Aorta (tissue), 5 donors: ENCODE results near the gene POLR2H. TPM values are rescaled to one million over a fixed set of nuclear protein-coding genes. Genes with fewer than 3 reads are reported as not detected.

Experiments used
- ATAC-seq: fragments of 200-7000 bp; cut with Tn5 transposase; one replicate; pipeline ENCODE4 v1.9.1; 2022; ENCODE audit warnings: moderate library complexity; ENCODE audit not compliant: low FRiP score
- DNase-seq, 2 donors: peaks; one replicate each; pipeline ENCODE4 v3.0.0-alpha.2; 2020
- H3K27ac ChIP-seq, 2 donors: one replicate each; pipeline ENCODE4 v1.5.1; 2013; ENCODE audit warnings: low read length in 2 of 2, mild to moderate bottlenecking in 2 of 2, moderate library complexity in 2 of 2, control low read depth in 1 of 2, inconsistent platforms in 1 of 2, low read depth in 1 of 2
- H3K27me3 ChIP-seq, 2 donors: one replicate each; pipeline ENCODE4 v1.6.1; 2013; ENCODE audit warnings: control low read depth in 1 of 2, low read length in 1 of 2, mild to moderate bottlenecking in 1 of 2, moderate library complexity in 1 of 2; ENCODE audit not compliant: insufficient read depth in 2 of 2, control insufficient read depth in 1 of 2
- H3K36me3 ChIP-seq, 2 donors: one replicate each; pipeline ENCODE4 v1.6.1; 2013; ENCODE audit warnings: control low read depth in 1 of 2, low read length in 1 of 2, mild to moderate bottlenecking in 1 of 2; ENCODE audit not compliant: insufficient read depth in 2 of 2, control insufficient read depth in 1 of 2
- H3K4me1 ChIP-seq, 2 donors: one replicate each; pipeline ENCODE4 v1.6.1; 2013; ENCODE audit warnings: low read length in 2 of 2, control low read depth in 1 of 2, mild to moderate bottlenecking in 1 of 2, moderate library complexity in 1 of 2; ENCODE audit not compliant: insufficient read depth in 2 of 2, control insufficient read depth in 1 of 2
- H3K4me3 ChIP-seq, 2 donors: one replicate each; pipeline ENCODE4 v1.5.1; 2013; ENCODE audit warnings: low read length in 2 of 2, control low read depth in 1 of 2, mild to moderate bottlenecking in 1 of 2
- H3K9me3 ChIP-seq: one replicate; pipeline ENCODE4 v1.6.1; 2013; ENCODE audit warnings: mild to moderate bottlenecking, low read length; ENCODE audit not compliant: control insufficient read depth
- WGBS, 2 donors: extraction: QIAGEN DNeasy Blood & Tissue Kit; methylation state at CpG; one replicate each; pipeline ENCODE4 v1.1.7; 2013; 5-methylcytosine and 5-hydroxymethylcytosine counted together
- intact Hi-C, 2 donors: fragments of 100-400 bp; cut with DNase I; formaldehyde crosslinking; loops; one replicate each; pipeline versions ENCODE4 v1.14.2 to v1.15.0; 2022
- long read RNA-seq, 2 donors: library from polyadenylated mRNA; unstranded; transcript quantifications; one replicate each; pipeline ENCODE4 v2.0.0, GENCODE V29; 2020 to 2021
- polyA plus RNA-seq, 2 donors: library from polyadenylated mRNA; stranded (reverse); fragments of 200-250 nt; gene quantifications; one replicate each; pipeline ENCODE4 v1.2.3, GENCODE V29; 2013
- total RNA-seq, 2 donors: library from RNA; stranded (reverse); fragmentation: NEBNext Ultra II Directional; extraction: Animal tissue kit (Norgen Biotek cat#: 25700); gene quantifications; one replicate each; pipeline ENCODE4 v1.2.1, GENCODE V29; 2021
- donor health status: healthy with polysubstance abuse.
- donor health status: Bipolar disorder and iron deficiency.
- donor health status: DM: no; HTN: no; CAD: no.
- donor health status: DM: no; HTN: no; CAD: no.
- donor health status: DM: yes; HTN: yes; CAD: no.

The POLR2H gene
- total RNA-seq (10 to 100 TPM; 43.9 to 59.3 TPM), polyA plus RNA-seq (100 to 1,000 TPM in 1 of 2 donors, 10 to 100 TPM in 1; 55.3 to 151 TPM)
- long read RNA-seq, donor 1, partial matches to known transcripts, result 12 of 18 reads
- long read RNA-seq, donor 1, other reads (novel, unspliced or antisense), result 2 of 18 reads
- long read RNA-seq, donor 2, transcript POLR2H-208 (6 exons, 1,802 nt), result major isoform, 10 of 30 reads
- long read RNA-seq, donor 2, partial matches to known transcripts, result 13 of 30 reads
- long read RNA-seq, donor 2, other reads (novel, unspliced or antisense), result 7 of 30 reads

DNA sequence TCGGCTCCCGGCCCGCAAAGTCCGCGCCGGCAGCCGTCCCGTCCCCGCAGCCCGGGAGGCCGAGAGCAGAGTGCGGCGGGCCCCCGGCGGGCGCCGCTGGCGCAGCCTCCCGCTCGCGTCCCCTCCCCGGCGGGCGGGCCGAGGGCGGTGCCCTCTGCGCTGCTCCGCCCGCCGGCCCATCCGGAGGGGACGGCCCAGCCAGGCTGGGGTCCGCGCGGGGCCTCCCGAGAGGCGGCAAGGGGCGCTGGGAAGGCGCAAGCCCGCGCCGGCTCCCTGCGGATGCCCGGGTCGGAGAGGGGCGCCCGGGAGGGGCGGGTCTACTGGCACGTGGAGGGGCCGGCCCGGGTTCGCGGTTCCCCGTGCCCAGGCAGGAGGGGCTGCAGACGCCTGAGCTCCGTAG lies at the start of gene POLR2H, which contains the start of gene CLCN2:
POLR2H (plus strand) TSS at position 179 of the 400 bp plus-strand sequence. CDS start 1,783 bp downstream, outside the sequence.
CLCN2 (minus strand) TSS at position 74 of the 400 bp plus-strand sequence. CDS start 126 bp downstream, outside the sequence.
- H3K4me3 ChIP-seq, result peak within 1 kb of the TSS; percentile 78 to 85
- intact Hi-C loops, result loop anchor here in 1 of 2 donors (2.0 kb wide), 1 partner anchor 23 kb away; no protein-coding TSS in a partner anchor
- peak; percentile 68 to 88 for DNase-seq
- ATAC-seq, result peak; percentile 72
- no peaks in the 10 kb centered on the region for H3K36me3 ChIP-seq
- no peaks in the 10 kb centered on the region for H3K27me3 ChIP-seq
- H3K4me1 ChIP-seq, result no peaks in the 10 kb centered on the region
- no peaks in the 10 kb centered on the region for H3K9me3 ChIP-seq
- WGBS, 2 donors, result 0 to 2% methylated on average over 32 to 56 of the region's 56 CpGs
- peak within 1 kb of the TSS; percentile 91 to 96 for H3K27ac ChIP-seq

DNA sequence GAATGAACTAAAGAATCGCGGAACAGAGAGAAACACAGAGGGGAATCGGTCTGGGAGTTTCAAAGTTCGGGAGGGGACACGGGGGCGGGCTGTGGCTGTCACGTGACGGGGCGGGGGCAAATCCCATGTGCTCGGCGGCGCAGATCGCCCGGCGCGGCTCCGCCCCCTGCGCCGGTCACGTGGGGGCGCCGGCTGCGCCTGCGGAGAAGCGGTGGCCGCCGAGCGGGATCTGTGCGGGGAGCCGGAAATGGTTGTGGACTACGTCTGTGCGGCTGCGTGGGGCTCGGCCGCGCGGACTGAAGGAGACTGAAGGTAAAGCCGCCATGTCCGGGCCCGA lies 47.2 kb upstream of the POLR2H start, which contains the start of gene EIF4G1:
EIF4G1 (plus strand) TSS at position 244 of the 337 bp plus-strand sequence. CDS start 1,191 bp downstream, outside the sequence.
- Histone ChIP-seq H3K4me1 (peaks cover 0 to 6% of the 10 kb centered on the region in 2 donors), H3K27ac (peak within 1 kb of the TSS; percentile 51 to 96), H3K4me3 (peak within 1 kb of the TSS; percentile 87 to 95), H3K9me3 (no peaks in the 10 kb centered on the region), H3K36me3 (no peaks in the 10 kb centered on the region), H3K27me3 (no peaks in the 10 kb centered on the region)
- peak; percentile 94 for ATAC-seq
- intact Hi-C loops, result loop anchor here (1.0 to 2.0 kb wide), 2 partner anchors 23 to 48 kb away; partner anchors contain the start of gene FAM131A (in 1 of the 2)
- WGBS, 2 donors, result 0% methylated on average over 27 to 40 of the region's 40 CpGs
- DNase-seq, result peak; percentile 96 to 98

DNA sequence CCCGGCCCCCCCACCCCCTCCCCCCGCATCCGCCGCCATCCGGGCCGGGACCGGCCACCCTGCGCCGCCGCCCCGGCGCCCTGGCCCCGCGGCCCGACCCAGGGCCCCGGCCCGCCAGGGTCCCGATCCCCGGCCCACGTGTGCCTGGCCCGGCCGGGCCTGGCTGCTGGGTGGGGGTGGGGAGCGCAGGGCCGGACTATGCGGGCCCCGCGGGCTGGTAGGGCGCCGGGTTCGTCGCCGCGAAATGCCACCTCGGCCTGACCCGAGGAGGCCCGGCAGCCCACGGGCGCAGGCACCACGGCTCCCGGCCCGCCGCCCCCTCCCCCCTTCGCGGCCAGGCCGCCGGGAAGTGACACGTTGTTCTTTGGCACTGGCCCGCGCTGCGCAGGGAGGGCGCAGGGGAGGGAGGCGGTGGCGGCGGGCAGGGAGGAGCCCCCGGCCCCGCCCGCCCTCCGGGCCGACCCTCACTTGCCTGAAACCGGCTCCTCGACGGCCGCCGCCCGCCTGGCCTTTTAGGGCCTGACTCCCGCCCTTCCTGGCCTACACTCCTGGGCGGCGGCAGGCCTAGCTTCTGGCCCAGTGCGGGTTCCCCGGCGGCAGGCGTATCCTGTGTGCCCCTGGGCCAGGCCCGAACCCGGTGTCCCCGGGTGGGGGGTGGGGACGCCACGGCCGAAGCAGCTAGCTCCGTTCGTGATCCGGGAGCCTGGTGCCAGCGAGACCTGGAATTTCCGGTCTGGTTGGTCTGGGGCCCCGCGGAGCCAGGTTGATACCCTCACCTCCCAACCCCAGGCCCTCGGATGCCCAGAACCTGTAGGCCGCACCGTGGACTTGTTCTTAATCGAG lies 46.6 kb upstream of the POLR2H start:
- Histone ChIP-seq H3K4me1 (peaks cover 0 to 6% of the 10 kb centered on the region in 2 donors), H3K27ac (peak overlapping the region; percentile 51 to 96), H3K9me3 (no peaks in the 10 kb centered on the region), H3K27me3 (no peaks in the 10 kb centered on the region), H3K36me3 (no peaks in the 10 kb centered on the region), H3K4me3 (peak overlapping the region; percentile 87 to 95)
- intact Hi-C loops, result loop anchor here (1.0 to 2.0 kb wide), 2 partner anchors 22 to 48 kb away; partner anchors contain the start of gene FAM131A (in 1 of the 2)
- WGBS, 2 donors, result 0% methylated on average over 52 to 89 of the region's 89 CpGs
- DNase-seq (peak; percentile 92 to 96), ATAC-seq (peak; percentile 89)

DNA sequence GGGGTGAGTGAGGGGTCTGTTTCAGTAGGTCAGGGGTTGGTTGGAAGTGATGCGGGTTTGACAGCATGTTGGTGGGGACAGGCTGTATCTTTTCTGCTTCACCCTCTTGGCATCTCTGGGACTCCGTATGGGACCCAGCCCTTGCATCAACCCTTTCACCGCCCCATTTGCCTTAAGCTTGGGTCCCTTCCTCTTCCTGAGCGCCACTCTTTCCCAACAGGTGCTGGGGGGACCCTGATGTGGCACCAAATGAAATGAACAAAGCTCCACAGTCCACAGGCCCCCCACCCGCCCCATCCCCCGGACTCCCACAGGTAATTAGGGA lies 46.0 kb upstream of the POLR2H start:
- WGBS, 2 donors, result 1 to 2% methylated on average over 6 of the region's 6 CpGs
- DNase-seq, result no peak
- intact Hi-C loops, result loop anchor here in 1 of 2 donors (2.0 kb wide), 1 partner anchor 47 kb away; no protein-coding TSS in a partner anchor

GRCh38 chr3:184315871-184316661 lies 45.4 kb upstream of the POLR2H start:
- Histone ChIP-seq H3K27me3 (no peaks in the 10 kb centered on the region), H3K27ac (peak overlapping the region; percentile 51 to 96), H3K4me3 (peak overlapping the region; percentile 87 to 95), H3K36me3 (peaks cover 0 to under 1% of the 10 kb centered on the region in 2 donors), H3K9me3 (no peaks in the 10 kb centered on the region), H3K4me1 (peaks cover 0 to 6% of the 10 kb centered on the region in 2 donors)
- DNase-seq (peak in 1 of 2 donors; percentile 45), ATAC-seq (no peak)
- intact Hi-C loops, result loop anchor here in 1 of 2 donors (2.0 kb wide), 1 partner anchor 47 kb away; no protein-coding TSS in a partner anchor
- 11 to 16% methylated on average over 16 of the region's 16 CpGs for WGBS, 2 donors

More for the DNA sequence above, 46.0 kb upstream of the POLR2H start:
- no peaks in the 10 kb centered on the region for H3K9me3 ChIP-seq
- H3K27me3 ChIP-seq, result no peaks in the 10 kb centered on the region
- peak overlapping the region; percentile 51 to 96 for H3K27ac ChIP-seq
- no peak for ATAC-seq
- H3K4me3 ChIP-seq, result peak overlapping the region; percentile 87 to 95
- H3K4me1 ChIP-seq, result peaks cover 0 to 6% of the 10 kb centered on the region in 2 donors
- no peaks in the 10 kb centered on the region for H3K36me3 ChIP-seq

DNA sequence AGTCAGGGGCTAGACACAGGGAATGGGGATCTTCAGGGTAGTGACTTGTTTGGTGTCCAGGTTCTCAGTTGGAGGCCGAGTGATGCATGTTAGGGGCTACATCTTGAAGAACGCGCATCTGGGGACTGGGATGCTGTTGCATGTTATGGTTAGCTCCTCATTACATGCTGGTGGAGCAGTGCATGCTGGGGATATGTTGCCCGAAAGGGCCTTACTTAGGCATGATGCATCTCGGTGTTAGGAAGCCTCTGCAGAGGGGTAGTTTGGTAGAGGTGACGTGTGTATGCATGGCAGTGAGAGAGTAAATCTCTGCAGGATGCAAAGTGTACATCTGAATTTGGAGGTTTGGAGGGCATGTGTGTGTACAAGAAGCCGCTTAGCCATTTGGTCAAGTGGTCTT lies 44.7 kb upstream of the POLR2H start:
- Histone ChIP-seq H3K27me3 (no peaks in the 10 kb centered on the region), H3K36me3 (peaks cover 0 to 5% of the 10 kb centered on the region in 2 donors), H3K27ac (no peak overlapping the region), H3K9me3 (no peaks in the 10 kb centered on the region), H3K4me1 (peaks cover 0 to 6% of the 10 kb centered on the region in 2 donors), H3K4me3 (no peak overlapping the region)
- 60 to 63% methylated on average over 7 of the region's 7 CpGs for WGBS, 2 donors
- ATAC-seq (no peak), DNase-seq (peak in 1 of 2 donors; percentile 40)
- intact Hi-C loops, result no loop called here

GRCh38 chr3:184317201-184317600 lies 44.3 kb upstream of the POLR2H start:
- H3K36me3 ChIP-seq, result peaks cover 0 to 5% of the 10 kb centered on the region in 2 donors
- H3K4me1 ChIP-seq, result peaks cover 0 to 6% of the 10 kb centered on the region in 2 donors
- no peaks in the 10 kb centered on the region for H3K27me3 ChIP-seq
- H3K4me3 ChIP-seq, result no peak overlapping the region
- H3K27ac ChIP-seq, result no peak overlapping the region
- WGBS, 2 donors, result 50 to 51% methylated on average over 5 of the region's 5 CpGs
- no peaks in the 10 kb centered on the region for H3K9me3 ChIP-seq
- ATAC-seq, result no peak
- intact Hi-C loops, result no loop called here
- DNase-seq, result peak in 1 of 2 donors; percentile 38

DNA sequence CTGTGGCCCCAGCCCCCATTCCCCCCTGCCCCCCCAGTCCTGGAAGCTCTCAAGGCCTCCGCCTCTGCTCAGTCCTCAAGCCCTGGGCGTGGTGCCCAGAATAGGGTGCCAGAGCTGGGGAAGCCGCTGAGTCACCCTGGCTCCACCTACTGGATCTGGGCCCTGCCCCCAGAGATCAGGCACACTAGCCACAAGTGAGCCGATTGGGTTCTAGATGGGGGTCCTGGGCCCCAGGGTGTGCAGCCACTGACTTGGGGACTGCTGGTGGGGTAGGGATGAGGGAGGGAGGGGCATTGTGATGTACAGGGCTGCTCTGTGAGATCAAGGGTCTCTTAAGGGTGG lies 41.4 kb upstream of the POLR2H start:
- Histone ChIP-seq H3K9me3 (no peaks in the 10 kb centered on the region), H3K4me3 (no peak overlapping the region), H3K27me3 (no peaks in the 10 kb centered on the region), H3K4me1 (peaks cover 0 to 6% of the 10 kb centered on the region in 2 donors), H3K27ac (no peak overlapping the region), H3K36me3 (peaks cover 5 to 23% of the 10 kb centered on the region in 2 donors)
- WGBS, 2 donors, result 0% methylated on average over 4 of the region's 4 CpGs
- peak; percentile 92 for ATAC-seq
- DNase-seq, result peak; percentile 98
- intact Hi-C loops, result loop anchor here (2.0 kb wide), 1 partner anchor 15 kb away; no protein-coding TSS in a partner anchor
